Neural progenitor cell (in vitro differentiated cells): ENCODE results near the gene CDC42BPA.
"Not testable (repeated sequence)": the region's sequence is repeated elsewhere in the genome, so short reads cannot be mapped to it uniquely, and the experiment has no call there.

Experiments
- EZH2phosphoT487 ChIP-seq: fragments of 200-600 bp; sonication (generic); IDR thresholded peaks from 2 replicates; pipeline ENCODE4 v1.6.1; 2017; ENCODE audit warnings: antibody characterized with exemption
- TF ChIP-seq, protein P1 (sequence below): fragments of 200-600 bp; sonication (generic); IDR thresholded peaks from 2 replicates; pipeline ENCODE4 v1.5.1; 2017; ENCODE audit warnings: antibody characterized with exemption, mild to moderate bottlenecking

DNA sequence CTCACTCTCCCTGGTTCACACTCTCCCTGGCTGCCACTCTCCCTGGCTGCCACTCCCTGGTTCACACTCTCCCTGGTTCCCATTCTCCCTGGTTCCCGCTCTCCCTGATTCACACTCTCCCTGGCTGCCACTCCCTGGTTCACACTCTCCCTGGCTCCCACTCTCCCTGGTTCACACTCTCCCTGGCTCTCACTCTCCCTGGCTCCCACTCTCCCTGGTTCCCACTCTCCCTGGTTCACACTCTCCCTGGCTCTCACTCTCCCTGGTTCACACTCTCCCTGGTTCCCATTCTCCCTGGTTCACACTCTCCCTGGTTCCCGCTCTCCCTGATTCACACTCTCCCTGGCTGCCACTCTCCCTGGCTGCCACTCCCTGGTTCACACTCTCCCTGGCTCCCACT is 362.4 kb downstream of the CDC42BPA start:
- TF ChIP-seq, protein P1, sequence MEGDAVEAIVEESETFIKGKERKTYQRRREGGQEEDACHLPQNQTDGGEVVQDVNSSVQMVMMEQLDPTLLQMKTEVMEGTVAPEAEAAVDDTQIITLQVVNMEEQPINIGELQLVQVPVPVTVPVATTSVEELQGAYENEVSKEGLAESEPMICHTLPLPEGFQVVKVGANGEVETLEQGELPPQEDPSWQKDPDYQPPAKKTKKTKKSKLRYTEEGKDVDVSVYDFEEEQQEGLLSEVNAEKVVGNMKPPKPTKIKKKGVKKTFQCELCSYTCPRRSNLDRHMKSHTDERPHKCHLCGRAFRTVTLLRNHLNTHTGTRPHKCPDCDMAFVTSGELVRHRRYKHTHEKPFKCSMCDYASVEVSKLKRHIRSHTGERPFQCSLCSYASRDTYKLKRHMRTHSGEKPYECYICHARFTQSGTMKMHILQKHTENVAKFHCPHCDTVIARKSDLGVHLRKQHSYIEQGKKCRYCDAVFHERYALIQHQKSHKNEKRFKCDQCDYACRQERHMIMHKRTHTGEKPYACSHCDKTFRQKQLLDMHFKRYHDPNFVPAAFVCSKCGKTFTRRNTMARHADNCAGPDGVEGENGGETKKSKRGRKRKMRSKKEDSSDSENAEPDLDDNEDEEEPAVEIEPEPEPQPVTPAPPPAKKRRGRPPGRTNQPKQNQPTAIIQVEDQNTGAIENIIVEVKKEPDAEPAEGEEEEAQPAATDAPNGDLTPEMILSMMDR, result not testable (repeated sequence)
- not testable (repeated sequence) for TF ChIP-seq EZH2phosphoT487
